ENCODE data around the gene IGFBP1.

DNA sequence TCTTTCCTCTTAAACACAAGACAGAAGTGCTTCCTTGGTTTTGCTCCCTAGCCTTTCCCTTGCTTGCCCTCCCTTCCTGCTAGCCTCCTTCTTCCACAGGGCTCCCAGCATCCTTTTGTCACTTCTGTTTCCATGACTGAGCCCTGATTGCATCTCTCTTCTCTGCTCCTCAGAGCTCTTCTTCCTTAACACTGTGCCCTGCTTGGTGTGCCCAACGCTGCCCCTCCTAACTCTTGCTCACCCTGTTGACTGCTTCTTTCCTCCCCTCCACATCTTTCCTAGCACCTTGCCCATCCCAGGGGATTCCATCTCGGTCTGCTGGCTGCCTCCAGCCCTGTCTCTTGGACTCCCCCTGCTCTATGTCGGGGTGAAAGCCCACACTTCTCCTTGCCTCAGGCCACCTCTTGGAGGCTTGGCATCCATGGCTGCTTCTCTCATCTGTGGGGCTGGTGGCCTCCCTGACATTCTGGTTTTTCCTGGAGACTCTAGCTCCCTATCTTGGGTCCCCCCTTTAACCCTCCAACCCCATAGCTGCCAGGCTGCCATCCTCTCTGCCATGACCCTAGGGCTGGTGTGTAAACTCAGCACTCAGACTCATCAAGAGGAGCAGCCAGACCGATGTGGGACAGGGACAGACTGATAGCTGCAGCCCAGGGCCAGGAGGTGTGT is 5.8 kb downstream of the IGFBP1 start:
- no peak for TF ChIP-seq CTCF (IDR thresholded peaks at IDR 0.05)
- no peak for TF ChIP-seq EZH2 (IDR thresholded peaks at IDR 0.05; ENCODE audit: borderline replicate concordance, insufficient read depth, low read depth, low read length, poor library complexity, severe bottlenecking)

Data from B cell (primary cell).